ENCODE results near the gene HS2ST1.
"Not testable (repeated sequence)": the region's sequence is repeated elsewhere in the genome, so short reads cannot be mapped to it uniquely, and the experiment has no call there.

Gene HS2ST1

DNA sequence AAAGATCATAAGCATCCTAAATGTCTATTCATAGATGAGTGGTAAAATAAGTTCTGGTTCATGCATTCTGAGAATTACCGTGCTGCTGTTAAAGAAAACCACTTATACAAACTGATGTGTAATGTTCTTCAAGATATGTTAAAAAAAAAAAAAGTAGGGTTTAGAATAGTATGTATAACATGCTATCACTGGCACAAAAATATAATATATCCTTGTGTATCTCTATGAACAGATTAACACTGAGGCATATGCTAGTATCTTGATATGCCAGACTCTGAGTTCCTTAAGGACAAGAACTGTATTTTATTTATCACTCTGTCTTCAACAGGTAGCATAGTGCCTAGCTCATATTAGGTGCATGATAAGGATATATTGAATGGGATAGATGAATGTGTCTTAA is 108.9 kb downstream of the HS2ST1 start:
- DNase-seq (ENCODE audit: low read depth): no peak

- DNase-seq (ENCODE audit: low read depth): no peak
These were observed 110.6 kb downstream of the HS2ST1 start for GRCh38 chr1:87024936-87025540.

- DNase-seq (ENCODE audit: low read depth): not testable (repeated sequence)
These were observed 113.1 kb downstream of the HS2ST1 start for GRCh38 chr1:87027561-87027960.

GRCh38 chr1:87028576-87028975 is 114.1 kb downstream of the HS2ST1 start:
- no peak for DNase-seq (ENCODE audit: low read depth)

DNA sequence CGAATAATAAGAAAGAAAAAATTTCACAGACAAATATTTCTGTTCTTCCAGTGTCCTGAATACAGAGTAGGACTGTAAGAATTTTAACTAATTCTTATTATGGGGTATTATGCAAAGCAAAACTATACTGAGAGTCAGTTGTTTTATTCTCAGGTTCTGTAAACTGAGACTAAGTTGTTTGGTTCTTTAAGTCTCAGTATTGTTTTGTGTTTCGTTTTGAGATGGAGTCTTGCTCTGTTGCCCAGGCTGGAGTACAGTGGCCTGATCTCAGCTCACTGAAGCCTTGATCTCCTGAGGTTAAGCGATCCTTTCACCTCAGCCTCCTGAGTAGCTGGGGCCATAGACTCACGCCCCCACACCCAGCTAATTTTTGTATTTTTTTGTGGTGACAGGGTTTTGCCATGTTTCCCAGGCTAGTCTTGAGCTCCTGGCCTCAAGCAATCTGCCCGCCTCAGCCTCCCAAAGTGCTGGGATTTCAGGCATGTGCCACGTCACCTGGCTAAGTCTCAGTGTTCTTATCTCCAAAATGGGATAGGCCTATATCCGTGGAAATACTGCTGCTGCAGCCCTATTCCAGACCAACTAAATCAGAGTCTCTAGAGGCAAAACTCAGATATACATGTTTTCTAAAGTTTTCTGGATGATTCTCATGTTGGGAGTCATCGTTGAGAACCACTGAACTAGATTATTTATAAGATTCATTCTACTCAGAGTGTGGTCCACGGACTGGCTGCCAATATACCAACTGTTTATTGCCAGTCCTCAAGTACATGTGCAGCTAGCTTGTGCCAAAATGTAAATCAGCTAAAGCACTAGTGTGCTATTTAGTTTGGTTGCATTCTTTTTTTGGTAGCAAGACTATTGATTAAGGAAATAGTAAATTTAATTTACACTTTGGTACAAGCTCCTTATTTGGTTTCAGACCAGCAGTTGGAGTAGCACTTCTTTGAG is 116.6 kb downstream of the HS2ST1 start:
- no peak for DNase-seq (ENCODE audit: low read depth)

- no peak for DNase-seq (ENCODE audit: low read depth)
These were observed 119.9 kb downstream of the HS2ST1 start for GRCh38 chr1:87034351-87034750.

DNA sequence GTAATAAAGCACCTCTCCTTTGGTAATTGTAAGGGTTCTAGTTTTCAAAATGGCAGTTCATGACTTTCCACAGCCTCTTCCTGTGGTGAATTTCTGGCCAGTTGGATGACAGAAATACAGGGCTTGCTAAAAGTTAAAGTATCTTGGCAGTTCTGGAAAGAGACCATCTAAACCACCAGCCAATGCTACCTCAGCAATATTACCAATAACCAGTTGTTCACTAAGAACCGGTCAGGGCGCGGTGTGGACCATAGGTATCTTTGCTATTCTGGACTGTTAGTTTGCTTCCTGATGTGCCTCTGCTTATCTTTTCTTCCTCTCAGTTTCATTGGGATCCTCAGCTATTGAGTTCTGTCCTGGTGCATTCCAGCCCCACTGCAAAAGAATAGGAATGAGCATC is 124.7 kb downstream of the HS2ST1 start:
- no peak for DNase-seq (ENCODE audit: low read depth)

DNA sequence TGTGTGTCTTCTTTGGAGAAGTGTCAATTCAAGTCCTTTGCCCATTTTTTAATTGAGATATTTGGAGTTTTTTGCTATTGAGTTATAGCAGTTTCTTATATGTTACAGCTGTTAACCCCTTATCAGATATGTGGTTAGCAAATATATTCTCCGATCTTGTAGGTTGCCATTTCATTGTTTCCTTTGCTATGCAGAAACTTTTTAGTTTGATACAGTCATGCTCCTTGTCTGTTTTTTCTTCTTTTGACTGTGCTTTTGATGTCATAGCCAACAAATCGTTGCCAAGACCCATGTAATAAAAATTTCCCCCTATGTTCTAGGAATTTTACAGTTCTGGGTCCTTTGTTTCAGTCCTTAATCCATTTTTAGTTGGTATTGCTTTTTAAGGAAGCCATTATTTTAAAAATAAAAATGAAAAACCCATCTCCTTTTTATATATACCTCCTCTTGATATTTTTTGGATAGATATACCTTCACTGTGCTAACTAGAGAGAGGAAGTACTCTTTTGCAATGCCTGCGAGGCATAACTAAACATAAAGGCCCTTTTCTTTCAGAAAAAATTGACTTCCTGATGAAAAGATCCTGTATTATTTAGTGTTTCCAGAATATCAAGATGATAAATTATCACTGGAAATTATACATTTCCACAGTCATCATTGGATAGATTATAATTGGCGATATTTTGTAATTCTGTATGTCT is 127.8 kb downstream of the HS2ST1 start:
- no peak for DNase-seq (ENCODE audit: low read depth)

- no peak for DNase-seq (ENCODE audit: low read depth)
These were observed 130.0 kb downstream of the HS2ST1 start for GRCh38 chr1:87044424-87044823.

DNA sequence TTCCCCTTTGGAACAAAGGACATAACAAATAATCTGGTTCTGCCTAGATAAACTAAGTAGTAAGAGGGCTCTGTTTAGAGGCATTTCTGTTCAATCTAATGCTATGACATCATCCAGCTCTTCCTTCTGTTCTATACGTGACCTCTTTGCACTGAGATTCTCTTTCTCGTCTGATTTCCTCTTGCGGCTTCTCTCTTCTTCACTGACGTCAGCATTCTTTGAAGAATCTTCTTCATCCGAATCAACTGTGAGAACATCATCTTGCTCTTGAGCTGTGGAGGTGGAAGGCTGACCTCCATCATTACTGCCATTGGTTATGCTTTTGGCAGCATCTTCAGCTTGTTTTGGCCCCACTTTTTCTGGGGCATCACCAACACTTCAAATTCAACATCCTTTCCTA is 130.4 kb downstream of the HS2ST1 start:
- peak; percentile 1 for DNase-seq (ENCODE audit: low read depth)

- peak; percentile 27 for DNase-seq (ENCODE audit: low read depth)
These were observed 131.4 kb downstream of the HS2ST1 start for GRCh38 chr1:87045761-87046304.

GRCh38 chr1:87046951-87047350 is 132.5 kb downstream of the HS2ST1 start:
- DNase-seq (ENCODE audit: low read depth): no peak

DNA sequence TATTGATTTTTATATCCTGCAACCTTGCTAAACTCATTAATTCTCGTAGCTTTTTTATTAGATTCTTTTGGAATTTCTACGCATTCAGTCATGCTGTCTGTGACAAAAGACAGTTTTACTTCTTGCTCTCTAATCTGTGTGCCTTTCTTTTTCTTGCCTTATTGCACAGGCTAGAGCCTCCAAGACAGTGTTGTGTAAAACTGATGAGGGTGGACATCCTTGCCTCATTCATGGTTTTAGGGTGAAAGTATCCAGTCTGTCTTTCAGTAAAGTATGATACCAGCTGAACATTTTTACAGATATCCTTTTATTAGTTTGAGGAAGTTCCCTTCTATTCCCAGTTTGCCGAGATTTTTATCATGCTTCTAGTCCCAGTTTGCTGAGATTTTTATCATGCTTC is 133.8 kb downstream of the HS2ST1 start:
- DNase-seq (ENCODE audit: low read depth): no peak

- DNase-seq (ENCODE audit: low read depth): no peak
These were observed 137.5 kb downstream of the HS2ST1 start for GRCh38 chr1:87051965-87052364.

DNA sequence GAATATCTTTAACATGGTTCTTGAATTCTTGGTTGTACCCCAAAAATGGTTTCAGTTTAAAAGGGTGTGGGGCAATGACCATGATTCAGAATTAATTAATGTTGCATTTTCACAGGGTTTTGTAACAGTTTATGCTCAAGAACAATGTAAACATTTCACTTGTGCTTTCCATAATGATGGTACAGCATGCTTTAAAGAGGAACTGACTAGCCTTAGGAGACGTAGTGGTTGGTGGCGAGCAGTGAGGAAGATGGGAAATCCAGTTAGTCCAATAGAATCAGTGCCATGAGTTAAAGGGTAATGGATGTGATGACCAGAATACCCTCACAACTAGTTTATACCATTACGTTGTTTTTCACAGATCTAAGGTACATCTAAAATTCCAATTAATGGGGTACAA is 138.0 kb downstream of the HS2ST1 start:
- no peak for DNase-seq (ENCODE audit: low read depth)

- DNase-seq (ENCODE audit: low read depth): no peak
These were observed 138.5 kb downstream of the HS2ST1 start for GRCh38 chr1:87052961-87053360.

DNA sequence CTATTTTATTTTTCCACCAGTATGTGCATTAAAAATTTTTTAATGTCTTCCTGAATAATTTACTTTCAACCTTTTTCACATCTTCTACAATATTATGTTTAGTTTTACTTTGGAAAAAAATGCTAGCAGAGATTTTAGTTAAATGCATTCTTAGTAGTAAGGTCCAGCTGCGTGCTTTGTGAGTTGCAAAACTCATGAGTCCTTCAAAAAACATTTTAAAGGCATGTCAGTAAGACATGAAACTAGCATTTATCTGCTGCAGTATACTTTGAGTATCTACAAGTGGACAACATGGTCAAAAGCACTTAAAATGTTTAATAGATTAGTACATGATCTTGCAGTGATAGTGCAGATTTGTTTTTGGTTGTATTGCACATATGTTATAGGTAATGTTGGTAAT is 139.0 kb downstream of the HS2ST1 start:
- no peak for DNase-seq (ENCODE audit: low read depth)

GRCh38 chr1:87056974-87057373 is 142.5 kb downstream of the HS2ST1 start:
- no peak for DNase-seq (ENCODE audit: low read depth)

- DNase-seq (ENCODE audit: low read depth): no peak
These were observed 143.9 kb downstream of the HS2ST1 start for GRCh38 chr1:87058343-87058649.

DNA sequence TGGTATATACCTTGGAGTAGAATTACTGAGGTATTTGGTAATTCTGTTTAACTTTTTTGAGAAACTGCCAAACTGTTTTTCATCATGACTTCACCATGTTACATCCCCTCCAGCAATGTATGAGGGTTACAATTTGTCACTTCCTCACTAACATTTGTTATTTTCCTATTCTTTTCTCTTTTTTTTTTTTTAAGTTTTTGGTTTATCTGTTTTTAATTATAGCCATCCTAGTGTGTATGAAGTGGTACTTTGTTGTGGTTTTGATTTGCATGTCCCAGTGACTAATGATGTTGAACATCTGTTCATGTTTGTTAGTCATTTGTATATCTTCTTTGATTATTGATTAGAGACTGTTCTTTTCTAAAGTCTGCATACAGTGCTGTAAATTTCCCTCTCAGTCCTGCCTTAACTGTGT is 147.3 kb downstream of the HS2ST1 start:
- DNase-seq (ENCODE audit: low read depth): no peak

- no peak for DNase-seq (ENCODE audit: low read depth)
These were observed 148.3 kb downstream of the HS2ST1 start for GRCh38 chr1:87062687-87063086.

- DNase-seq (ENCODE audit: low read depth): no peak
These were observed 149.9 kb downstream of the HS2ST1 start for GRCh38 chr1:87064309-87064708.

DNA sequence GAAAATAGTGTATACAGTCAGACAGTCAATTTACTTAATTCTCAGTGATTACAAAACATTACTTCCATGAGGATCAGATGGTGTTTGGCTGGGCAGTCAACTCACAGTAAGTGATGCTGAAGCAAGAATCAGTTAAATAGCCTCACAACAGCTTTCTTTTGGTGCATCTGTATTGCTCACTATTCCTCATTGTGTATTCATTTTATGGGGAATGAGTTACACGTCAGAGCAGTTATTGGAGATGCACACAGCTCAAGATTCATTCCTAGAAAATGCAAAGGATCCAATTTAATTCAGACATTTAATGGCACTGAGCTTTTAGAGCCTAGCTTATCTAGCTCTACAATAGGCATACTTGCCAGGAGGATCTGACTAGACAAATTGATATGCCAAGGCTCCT is 150.6 kb downstream of the HS2ST1 start:
- DNase-seq (ENCODE audit: low read depth): no peak
